GM12801 (cell line): ENCODE results near the gene USP49.

Experiments used
- TF ChIP-seq, protein P1 (sequence below): IDR thresholded peaks from one replicate; pipeline ENCODE4 v1.5.1; 2011; ENCODE audit warnings: control low read depth; ENCODE audit not compliant: insufficient read length; ENCODE audit errors: extremely low read depth

USP49 gene

DNA sequence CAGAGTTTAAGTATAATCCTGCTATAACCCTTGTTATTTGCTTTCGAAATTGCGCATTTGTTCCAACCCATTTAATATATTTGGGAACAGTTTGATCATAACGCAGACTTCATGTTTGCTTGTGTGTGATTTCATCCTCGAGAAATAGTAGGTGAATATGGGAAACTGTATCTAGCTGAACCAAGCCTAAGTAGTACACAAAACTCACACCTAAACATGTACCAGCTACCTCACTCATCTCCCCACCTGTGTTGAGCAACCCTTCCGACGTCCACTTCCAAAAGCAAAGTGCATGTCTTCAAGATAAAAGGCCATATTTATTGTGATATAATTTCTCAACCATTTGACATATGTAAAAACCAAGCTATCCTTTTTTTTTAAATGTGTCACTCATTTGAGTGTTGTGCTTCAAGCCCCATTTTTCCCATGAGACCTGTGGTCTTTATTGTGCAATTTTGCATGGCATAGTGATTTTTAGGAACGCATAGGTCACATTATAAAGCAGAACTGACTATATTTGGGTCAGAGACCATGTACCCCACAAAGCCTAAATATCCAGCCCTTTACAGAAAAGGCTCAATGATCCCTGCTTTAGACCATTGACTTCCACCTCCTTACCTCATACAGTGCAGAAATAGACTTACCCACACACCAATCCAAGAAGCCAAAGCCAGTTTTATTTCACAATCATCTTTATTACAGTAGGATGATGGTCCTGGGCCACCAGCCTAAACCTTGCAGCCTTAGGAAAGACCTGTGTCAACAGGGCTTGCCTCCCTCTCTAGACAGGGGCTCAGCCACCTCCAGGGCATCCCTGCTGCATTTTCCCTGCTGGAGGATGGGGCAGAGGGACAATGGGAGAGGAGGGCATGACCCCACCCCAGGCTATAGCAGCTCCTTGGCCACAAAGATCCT lies 39.4 kb upstream of the USP49 start:
- TF ChIP-seq, protein P1, sequence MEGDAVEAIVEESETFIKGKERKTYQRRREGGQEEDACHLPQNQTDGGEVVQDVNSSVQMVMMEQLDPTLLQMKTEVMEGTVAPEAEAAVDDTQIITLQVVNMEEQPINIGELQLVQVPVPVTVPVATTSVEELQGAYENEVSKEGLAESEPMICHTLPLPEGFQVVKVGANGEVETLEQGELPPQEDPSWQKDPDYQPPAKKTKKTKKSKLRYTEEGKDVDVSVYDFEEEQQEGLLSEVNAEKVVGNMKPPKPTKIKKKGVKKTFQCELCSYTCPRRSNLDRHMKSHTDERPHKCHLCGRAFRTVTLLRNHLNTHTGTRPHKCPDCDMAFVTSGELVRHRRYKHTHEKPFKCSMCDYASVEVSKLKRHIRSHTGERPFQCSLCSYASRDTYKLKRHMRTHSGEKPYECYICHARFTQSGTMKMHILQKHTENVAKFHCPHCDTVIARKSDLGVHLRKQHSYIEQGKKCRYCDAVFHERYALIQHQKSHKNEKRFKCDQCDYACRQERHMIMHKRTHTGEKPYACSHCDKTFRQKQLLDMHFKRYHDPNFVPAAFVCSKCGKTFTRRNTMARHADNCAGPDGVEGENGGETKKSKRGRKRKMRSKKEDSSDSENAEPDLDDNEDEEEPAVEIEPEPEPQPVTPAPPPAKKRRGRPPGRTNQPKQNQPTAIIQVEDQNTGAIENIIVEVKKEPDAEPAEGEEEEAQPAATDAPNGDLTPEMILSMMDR, result no peak

GRCh38 chr6:41932378-41932777 lies 37.2 kb upstream of the USP49 start:
- TF ChIP-seq, protein P1, result no peak

- TF ChIP-seq, protein P1, result no peak
Measured at GRCh38 chr6:41931792-41932191, 36.6 kb upstream of the USP49 start.

- TF ChIP-seq, protein P1, result no peak
Measured at GRCh38 chr6:41929924-41930323, 34.7 kb upstream of the USP49 start.

DNA sequence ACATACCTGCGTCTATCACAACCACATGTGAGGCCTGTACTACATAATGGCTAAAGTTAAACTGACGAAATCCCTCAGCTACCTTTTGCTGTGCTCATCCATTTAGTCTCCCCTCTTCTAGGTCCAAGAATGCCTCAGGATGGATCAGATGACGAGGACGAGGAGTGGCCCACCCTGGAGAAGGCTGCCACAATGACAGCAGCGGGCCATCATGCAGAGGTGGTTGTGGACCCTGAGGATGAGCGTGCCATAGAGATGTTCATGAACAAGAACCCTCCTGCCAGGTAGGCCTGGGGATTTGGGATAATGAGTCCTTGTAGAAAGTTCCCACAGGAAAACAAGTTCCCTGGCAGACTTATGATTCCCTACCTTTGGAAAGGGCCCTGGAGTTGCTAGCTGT lies 32.1 kb upstream of the USP49 start:
- TF ChIP-seq, protein P1, result no peak

GRCh38 chr6:41922154-41922553 lies 27.0 kb upstream of the USP49 start:
- TF ChIP-seq, protein P1, result no peak

GRCh38 chr6:41921712-41921998 lies 26.5 kb upstream of the USP49 start:
- TF ChIP-seq, protein P1, result no peak
